ENCODE measurements around the gene HORMAD2.

DNA sequence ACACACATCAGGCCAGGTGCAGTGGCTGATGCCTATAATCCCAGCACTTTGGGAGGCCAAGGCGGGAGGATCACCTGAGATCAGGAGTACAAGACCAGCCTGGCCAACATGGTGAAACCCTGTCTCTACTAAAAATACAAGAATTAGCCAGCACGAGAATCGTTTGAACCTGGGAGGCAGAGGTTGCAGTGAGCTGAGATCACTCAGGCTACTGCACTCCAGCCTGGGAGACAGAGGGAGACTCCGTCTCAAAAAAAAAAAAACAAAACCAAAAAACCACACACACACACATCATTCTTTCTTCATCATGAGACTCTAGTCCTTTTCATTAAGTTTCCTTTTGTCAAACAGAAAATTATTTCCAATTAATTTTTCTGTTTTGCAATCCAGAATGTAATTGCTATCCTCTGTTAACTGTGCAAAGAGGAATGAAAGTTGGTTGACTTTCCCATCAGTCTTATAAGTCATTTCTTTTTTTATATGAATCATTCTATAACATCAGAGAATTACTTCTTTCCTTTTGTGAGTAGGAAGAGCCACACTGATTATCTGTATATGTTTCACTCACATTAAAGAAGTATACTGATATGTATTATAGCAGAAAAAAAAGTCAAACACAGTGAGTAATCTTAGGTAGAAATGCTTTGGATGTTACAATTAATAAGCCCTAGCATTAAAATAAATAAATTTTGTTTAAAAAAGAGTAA, 52.2 kb downstream of the HORMAD2 start:
- TF ChIP-seq, protein P1, sequence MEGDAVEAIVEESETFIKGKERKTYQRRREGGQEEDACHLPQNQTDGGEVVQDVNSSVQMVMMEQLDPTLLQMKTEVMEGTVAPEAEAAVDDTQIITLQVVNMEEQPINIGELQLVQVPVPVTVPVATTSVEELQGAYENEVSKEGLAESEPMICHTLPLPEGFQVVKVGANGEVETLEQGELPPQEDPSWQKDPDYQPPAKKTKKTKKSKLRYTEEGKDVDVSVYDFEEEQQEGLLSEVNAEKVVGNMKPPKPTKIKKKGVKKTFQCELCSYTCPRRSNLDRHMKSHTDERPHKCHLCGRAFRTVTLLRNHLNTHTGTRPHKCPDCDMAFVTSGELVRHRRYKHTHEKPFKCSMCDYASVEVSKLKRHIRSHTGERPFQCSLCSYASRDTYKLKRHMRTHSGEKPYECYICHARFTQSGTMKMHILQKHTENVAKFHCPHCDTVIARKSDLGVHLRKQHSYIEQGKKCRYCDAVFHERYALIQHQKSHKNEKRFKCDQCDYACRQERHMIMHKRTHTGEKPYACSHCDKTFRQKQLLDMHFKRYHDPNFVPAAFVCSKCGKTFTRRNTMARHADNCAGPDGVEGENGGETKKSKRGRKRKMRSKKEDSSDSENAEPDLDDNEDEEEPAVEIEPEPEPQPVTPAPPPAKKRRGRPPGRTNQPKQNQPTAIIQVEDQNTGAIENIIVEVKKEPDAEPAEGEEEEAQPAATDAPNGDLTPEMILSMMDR (IDR thresholded peaks at IDR 0.05) = no peak
- no peak for TF ChIP-seq EZH2 (IDR thresholded peaks at IDR 0.05; ENCODE audit: borderline replicate concordance, insufficient read depth, low read depth, low read length, poor library complexity, severe bottlenecking)

Measured in B cell (primary cell).